H1 (cell line): ENCODE data around the gene DOCK6. TPM values are rescaled to one million over a fixed set of nuclear protein-coding genes. Genes with fewer than 3 reads are reported as not detected.

ENCODE experiments used
- BACH1 ChIP-seq: IDR thresholded peaks from 2 replicates; pipeline ENCODE4 v1.6.1; 2012; ENCODE audit warnings: low read length, improper control_type of control experiment
- EGR1 ChIP-seq: IDR thresholded peaks from 2 replicates; pipeline ENCODE4 v1.6.1; 2011; ENCODE audit warnings: low read depth, low read length, borderline replicate concordance
- POLR2A ChIP-seq, 2 experiments: IDR thresholded peaks; 1 replicate in 1 of 2; 2 replicates in 1 of 2; pipeline ENCODE4 v1.6.1; 2011; ENCODE audit warnings: low read depth in 2 of 2, low read length in 2 of 2, mild to moderate bottlenecking in 2 of 2; ENCODE audit errors: control extremely low read depth in 1 of 2
- POLR2AphosphoS5 ChIP-seq: IDR thresholded peaks from 2 replicates; pipeline ENCODE4 v1.6.1; 2011; ENCODE audit warnings: low read depth, low read length
- POU5F1 ChIP-seq: IDR thresholded peaks from 2 replicates; pipeline ENCODE4 v1.6.1; 2011; ENCODE audit warnings: low read depth, mild to moderate bottlenecking, low read length, moderate library complexity
- RAD21 ChIP-seq, 2 experiments: IDR thresholded peaks in 1 of 2; conservative IDR thresholded peaks in 1 of 2; 2 replicates each; pipeline ENCODE4 v1.6.1; 2011; ENCODE audit warnings: low read depth in 2 of 2, low read length in 2 of 2, improper control_type of control experiment in 1 of 2, inconsistent platforms in 1 of 2, mild to moderate bottlenecking in 1 of 2, moderate library complexity in 1 of 2
- RNF2 ChIP-seq: fragments of 200-900, 300-1000 bp; sonication (generic); IDR thresholded peaks from 2 replicates; pipeline ENCODE4 v1.7.1; 2016; ENCODE audit warnings: borderline replicate concordance, low read depth, mild to moderate bottlenecking, antibody characterized with exemption, low read length; ENCODE audit not compliant: poor library complexity, severe bottlenecking; ENCODE audit errors: missing control alignments
- SAP30 ChIP-seq: fragments of 300-600 bp; sonication (generic); IDR thresholded peaks from 2 replicates; pipeline ENCODE4 v1.7.1; 2012; ENCODE audit warnings: low read length, moderate library complexity, mild to moderate bottlenecking, inconsistent platforms; ENCODE audit not compliant: insufficient read depth, insufficient replicate concordance
- SIX5 ChIP-seq: IDR thresholded peaks from 2 replicates; pipeline ENCODE4 v1.6.1; 2011; ENCODE audit warnings: mild to moderate bottlenecking, low read depth, low read length
- TAF1 ChIP-seq: IDR thresholded peaks from 2 replicates; pipeline ENCODE4 v1.6.1; 2011; ENCODE audit warnings: mild to moderate bottlenecking, low read depth, low read length
- TAF7 ChIP-seq: optimal IDR thresholded peaks from 2 replicates; pipeline ENCODE3; 2011; ENCODE audit warnings: low read depth, mild to moderate bottlenecking, inconsistent platforms, low read length, moderate library complexity, borderline replicate concordance
- TCF12 ChIP-seq: IDR thresholded peaks from 2 replicates; pipeline ENCODE4 v1.6.1; 2011; ENCODE audit warnings: low read depth, mild to moderate bottlenecking, low read length
- polyA plus RNA-seq, 7 experiments: library from polyadenylated mRNA; depleted of rRNA in 3 of 7; stranded (reverse) in 5 of 7; unstranded in 2 of 7; fragments of >200 nt in 5 of 7; fragments of 200-250 nt in 2 of 7; gene quantifications; 1 replicate in 5 of 7; 2 replicates in 1 of 7; 4 replicates in 1 of 7; pipeline versions ENCODE4 v1.2.1 to v1.2.3, GENCODE V29; 2011 to 2013; ENCODE audit warnings: missing spikeins in 2 of 7, mixed read lengths in 2 of 7
- total RNA-seq: library from RNA; stranded (reverse); fragmentation: NEBNext Ultra II Directional; extraction: Animal tissue kit (Norgen Biotek cat#: 25700); gene quantifications from 2 replicates; pipeline ENCODE4 v1.2.1, GENCODE V29; 2021
- TF ChIP-seq, protein P1 (sequence below): IDR thresholded peaks from 2 replicates; pipeline ENCODE4 v1.6.1; 2011; ENCODE audit warnings: low read depth, mild to moderate bottlenecking, low read length; ENCODE audit not compliant: insufficient read depth

Gene DOCK6
- total and polyA plus RNA-seq, 2 of the 8 experiments (the other 6 are each of a cell fraction or from before 2014, with no cell fraction given): 25.5 to 54.7 TPM

DNA sequence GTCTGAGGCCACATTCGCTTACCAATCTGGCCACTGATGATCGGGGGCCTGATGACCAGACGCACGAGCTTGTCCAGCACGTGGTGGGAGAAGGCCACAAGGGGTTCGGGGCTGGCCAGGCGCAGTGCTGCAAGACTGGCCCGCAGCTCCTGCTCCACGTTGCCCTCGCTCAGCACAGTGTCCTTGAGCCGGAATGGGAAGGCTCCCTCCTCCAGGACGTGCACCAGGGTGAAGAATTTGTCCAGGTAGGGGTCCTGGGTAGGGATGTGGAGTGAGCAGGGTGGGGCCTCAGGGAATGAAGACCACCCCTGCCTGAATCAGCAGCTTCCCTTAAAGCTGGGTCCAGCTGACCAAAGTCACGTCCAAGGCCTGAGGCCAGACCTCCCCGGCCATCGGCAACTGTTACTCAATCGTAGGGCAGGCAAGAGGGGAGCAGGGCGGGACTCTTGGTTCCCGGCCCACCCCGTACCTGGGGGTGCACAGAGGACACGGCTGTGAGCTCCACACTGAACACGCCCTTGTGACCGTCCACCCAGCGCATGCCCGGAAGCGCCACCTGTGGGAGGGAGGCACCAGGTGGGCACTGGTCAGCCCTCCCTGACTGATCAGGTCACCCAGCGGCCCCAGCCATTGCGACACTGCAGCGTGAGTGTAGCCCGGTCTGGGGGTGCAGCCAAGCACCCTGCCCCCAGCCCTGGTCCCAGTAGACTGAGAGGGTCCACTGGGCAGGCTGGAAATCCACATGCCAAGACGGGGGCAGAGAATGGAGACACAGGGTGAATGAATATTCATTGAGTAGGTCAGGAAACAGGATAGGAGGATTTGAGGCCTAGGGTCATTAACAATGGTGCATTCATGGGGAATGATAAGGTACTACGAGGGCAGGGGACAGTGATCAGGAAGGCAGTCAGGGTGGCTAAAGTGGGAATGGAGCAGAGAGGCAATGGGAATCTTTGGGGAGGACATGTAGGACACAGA is 25.7 kb downstream of the DOCK6 start (continued):
- no peak for TF ChIP-seq RNF2
- no peak for TF ChIP-seq POLR2AphosphoS5
- TF ChIP-seq BACH1: no peak
- TF ChIP-seq TAF7: no peak
- no peak for TF ChIP-seq EGR1
- no peak for TF ChIP-seq TCF12
- TF ChIP-seq, protein P1, sequence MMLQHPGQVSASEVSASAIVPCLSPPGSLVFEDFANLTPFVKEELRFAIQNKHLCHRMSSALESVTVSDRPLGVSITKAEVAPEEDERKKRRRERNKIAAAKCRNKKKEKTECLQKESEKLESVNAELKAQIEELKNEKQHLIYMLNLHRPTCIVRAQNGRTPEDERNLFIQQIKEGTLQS: no peak
- TF ChIP-seq RAD21 (IDR thresholded peaks at IDR 0.05 in 1 of 2, conservative IDR thresholded peaks at IDR 0.05 in 1 of 2; ENCODE audit: low read depth in 2 of 2, low read length in 2 of 2): no peak
- no peak for TF ChIP-seq POU5F1
- TF ChIP-seq POLR2A (IDR thresholded peaks at IDR 0.05; ENCODE audit: control extremely low read depth in 1 of 2, low read depth in 2 of 2, low read length in 2 of 2): no peak
- TF ChIP-seq SIX5: no peak
- no peak for TF ChIP-seq SAP30
- TF ChIP-seq TAF1: no peak
